K562 (cell line): ENCODE measurements around the gene KAZN. TPM values are rescaled to one million over a fixed set of nuclear protein-coding genes. Genes with fewer than 3 reads are reported as not detected.

Source experiments
- BRF1 ChIP-seq: IDR thresholded peaks from 3 replicates; pipeline ENCODE4 v1.6.1; 2011; ENCODE audit warnings: borderline replicate concordance, mild to moderate bottlenecking; ENCODE audit not compliant: insufficient read length; ENCODE audit errors: extremely low read depth
- CUX1 ChIP-seq: fragments of 200-800 bp; sonication (Bioruptor generic); IDR thresholded peaks from 2 replicates; pipeline ENCODE4 v1.6.1; 2016; ENCODE audit warnings: missing genetic modification characterization, missing compliant biosample characterization
- E2F6 ChIP-seq, 2 experiments: IDR thresholded peaks; 2 replicates each; pipeline ENCODE4 v1.6.1; 2011; ENCODE audit warnings: borderline replicate concordance in 1 of 2, control low read depth in 1 of 2, low read depth in 1 of 2, low read length in 1 of 2, mild to moderate bottlenecking in 1 of 2, mixed read lengths in 1 of 2, moderate library complexity in 1 of 2; ENCODE audit not compliant: insufficient read depth in 1 of 2, insufficient read length in 1 of 2, poor library complexity in 1 of 2, severe bottlenecking in 1 of 2; ENCODE audit errors: extremely low read depth in 1 of 2
- GABPB1 ChIP-seq: sonication (generic); formaldehyde crosslinking; IDR thresholded peaks from 2 replicates; pipeline ENCODE4 v1.8.0; 2022; ENCODE audit warnings: mild to moderate bottlenecking, missing genetic modification reagents
- ILK ChIP-seq: fragments of 450-650 bp; IDR thresholded peaks from 2 replicates; pipeline ENCODE4 v1.6.1; 2016; ENCODE audit warnings: missing genetic modification characterization, low read depth, mild to moderate bottlenecking, missing compliant biosample characterization, moderate library complexity, borderline replicate concordance
- RBM22 ChIP-seq: fragments of 200-400 bp; formaldehyde crosslinking; IDR thresholded peaks from 2 replicates; pipeline ENCODE4 v1.6.1; 2018; ENCODE audit warnings: low read length, low read depth; ENCODE audit not compliant: poor library complexity, severe bottlenecking
- SRSF1 ChIP-seq: fragments of 200-400 bp; formaldehyde crosslinking; IDR thresholded peaks from 2 replicates; pipeline ENCODE4 v1.6.1; 2017; ENCODE audit warnings: mild to moderate bottlenecking, low read depth, low read length, moderate library complexity
- SRSF7 ChIP-seq: fragments of 200-400 bp; formaldehyde crosslinking; optimal IDR thresholded peaks from 2 replicates; pipeline ENCODE3; 2017; ENCODE audit warnings: mild to moderate bottlenecking, low read depth, low read length
- SUPT5H ChIP-seq: fragments of 450-650 bp; IDR thresholded peaks from 2 replicates; pipeline ENCODE4 v1.6.1; 2016
- WHSC1 ChIP-seq: IDR thresholded peaks from one replicate; pipeline ENCODE4 v1.6.1; 2012; ENCODE audit warnings: low read length, control low read depth, inconsistent platforms
- ZHX1 ChIP-seq: fragments of 150-350 bp; conservative IDR thresholded peaks from 2 replicates; pipeline ENCODE4 v1.6.1; 2014; ENCODE audit warnings: low read length
- ZNF133 ChIP-seq: fragments of 250-450 bp; sonication (Bioruptor Pico); IDR thresholded peaks from 2 replicates; pipeline ENCODE4 v1.4.0; 2020; ENCODE audit warnings: mild to moderate bottlenecking
- polyA plus RNA-seq, 8 experiments: library from polyadenylated mRNA; depleted of rRNA in 4 of 8; stranded (reverse) in 5 of 8; unstranded in 3 of 8; fragments of >200 nt; fragmentation: Nextera tagmentation in 2 of 8; fragmentation: Illumina TruSeq in 1 of 8; extraction: Ambion mirVana in 2 of 8; extraction: Trizol in 1 of 8; gene quantifications; 2 replicates each; pipeline versions ENCODE4 v1.2.1 to v1.2.3, GENCODE V29; 2011 to 2014; ENCODE audit warnings: inconsistent platforms in 1 of 8, missing spikeins in 1 of 8
- total RNA-seq, 7 experiments: library from RNA; depleted of rRNA in 6 of 7; stranded (reverse); fragments of >200 nt in 6 of 7; fragmentation: Illumina TruSeq in 2 of 7; extraction: Trizol in 2 of 7; gene quantifications; 2 replicates each; pipeline versions ENCODE4 v1.2.1 to v1.2.3, GENCODE V29; 2011 to 2021; ENCODE audit warnings: low replicate concordance in 1 of 7
- TF ChIP-seq, protein P1 (sequence below): sonication (generic); formaldehyde crosslinking; IDR thresholded peaks from 2 replicates; pipeline ENCODE4 v1.8.1; 2023; ENCODE audit warnings: mild to moderate bottlenecking, missing genetic modification reagents

Gene KAZN
- total and polyA plus RNA-seq, 9 of the 15 experiments (the other 6 are each of a cell fraction or from before 2014, with no cell fraction given) = 2.1 to 21.6 (median 5.4) TPM

- no peak for TF ChIP-seq E2F6 (IDR thresholded peaks at IDR 0.05; ENCODE audit: borderline replicate concordance in 1 of 2, extremely low read depth in 1 of 2, insufficient read depth in 1 of 2, insufficient read length in 1 of 2, low read depth in 1 of 2, low read length in 1 of 2, poor library complexity in 1 of 2, severe bottlenecking in 1 of 2)
- TF ChIP-seq WHSC1 = no peak
- no peak for TF ChIP-seq BRF1
- no peak for TF ChIP-seq ZNF133 (CRISPR knock-in tag)
- TF ChIP-seq, protein P1, sequence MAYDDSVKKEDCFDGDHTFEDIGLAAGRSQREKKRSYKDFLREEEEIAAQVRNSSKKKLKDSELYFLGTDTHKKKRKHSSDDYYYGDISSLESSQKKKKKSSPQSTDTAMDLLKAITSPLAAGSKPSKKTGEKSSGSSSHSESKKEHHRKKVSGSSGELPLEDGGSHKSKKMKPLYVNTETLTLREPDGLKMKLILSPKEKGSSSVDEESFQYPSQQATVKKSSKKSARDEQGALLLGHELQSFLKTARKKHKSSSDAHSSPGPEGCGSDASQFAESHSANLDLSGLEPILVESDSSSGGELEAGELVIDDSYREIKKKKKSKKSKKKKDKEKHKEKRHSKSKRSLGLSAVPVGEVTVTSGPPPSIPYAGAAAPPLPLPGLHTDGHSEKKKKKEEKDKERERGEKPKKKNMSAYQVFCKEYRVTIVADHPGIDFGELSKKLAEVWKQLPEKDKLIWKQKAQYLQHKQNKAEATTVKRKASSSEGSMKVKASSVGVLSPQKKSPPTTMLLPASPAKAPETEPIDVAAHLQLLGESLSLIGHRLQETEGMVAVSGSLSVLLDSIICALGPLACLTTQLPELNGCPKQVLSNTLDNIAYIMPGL = no peak
- no peak for TF ChIP-seq SRSF1
- TF ChIP-seq SUPT5H = peak; percentile 99
- no peak for TF ChIP-seq RBM22
- no peak for TF ChIP-seq GABPB1 (CRISPR knock-in tag)
- TF ChIP-seq ZHX1 = no peak
- TF ChIP-seq CUX1 = peak; percentile 84; the same call in 1 of the 2 replicates
- peak; percentile 78 for TF ChIP-seq ILK (tag)
- TF ChIP-seq SRSF7 = no peak
These were observed 179.3 kb downstream of the KAZN start (continued) for GRCh38 chr1:14777516-14778506.
